H1 (cell line): Measurements from ENCODE around the gene SPAG16. TPM values are rescaled to one million over a fixed set of nuclear protein-coding genes. Genes with fewer than 3 reads are reported as not detected.

Experiments used
- CTCF ChIA-PET: fragments of 300-600 bp; sonication (Branson Sonifier 250); formaldehyde crosslinking; loops from one replicate; lab custom pipeline; 2021; ENCODE audit not compliant: partially characterized antibody; lab: Charles Lee
- POLR2A ChIA-PET: fragments of 300-600 bp; sonication (Branson Sonifier 250); formaldehyde crosslinking; loops from one replicate; lab custom pipeline; 2021; ENCODE audit warnings: inconsistent platforms; ENCODE audit not compliant: partially characterized antibody; lab: Charles Lee
- DNase-seq, 2 experiments: peaks; one replicate each; pipeline versions ENCODE4 v3.0.0 to v3.0.0-alpha.2; 2010 to 2022; ENCODE audit warnings: low spot score in 2 of 2, low read depth in 1 of 2, mixed read lengths in 1 of 2
- FAIRE-seq: peaks from 2 replicates; lab custom pipeline; 2011; peaks lifted over from hg19 to GRCh38; lab: Jason Lieb, UNC
- H2AFZ ChIP-seq: 2 replicates; pipeline ENCODE4 v1.8.1; 2012; ENCODE audit warnings: low read length, inconsistent platforms
- H2AK5ac ChIP-seq: 2 replicates; pipeline ENCODE4 v1.6.1; 2013; ENCODE audit warnings: low read depth, low read length
- H2BK120ac ChIP-seq: replicated peaks from 2 replicates; pipeline ENCODE3; 2013; ENCODE audit warnings: low read depth, low read length, inconsistent platforms
- H2BK12ac ChIP-seq: 2 replicates; pipeline ENCODE4 v1.6.1; 2013; ENCODE audit warnings: low read depth, low read length
- H2BK15ac ChIP-seq: 2 replicates; pipeline ENCODE4 v1.6.1; 2013; ENCODE audit warnings: low read length
- H2BK20ac ChIP-seq: 2 replicates; pipeline ENCODE4 v1.6.1; 2013; ENCODE audit warnings: low read length
- H2BK5ac ChIP-seq: 2 replicates; pipeline ENCODE4 v1.6.1; 2013; ENCODE audit warnings: low read depth, low read length
- H3K14ac ChIP-seq: 2 replicates; pipeline ENCODE4 v1.6.1; 2013; ENCODE audit warnings: inconsistent platforms; ENCODE audit not compliant: insufficient read length
- H3K18ac ChIP-seq: 2 replicates; pipeline ENCODE4 v1.6.1; 2013; ENCODE audit warnings: low read length; ENCODE audit errors: extremely low read depth
- H3K23ac ChIP-seq: 2 replicates; pipeline ENCODE4 v1.6.1; 2013; ENCODE audit warnings: inconsistent platforms; ENCODE audit not compliant: insufficient read length
- H3K23me2 ChIP-seq: 2 replicates; pipeline ENCODE4 v1.6.1; 2013; ENCODE audit warnings: low read depth, low read length
- H3K27ac ChIP-seq: 2 replicates; pipeline ENCODE4 v1.6.1; 2011; ENCODE audit warnings: low read depth, low read length, inconsistent platforms
- H3K27me3 ChIP-seq, 4 experiments: replicated peaks in 1 of 4; 1 replicate in 1 of 4; 2 replicates in 3 of 4; pipeline versions ENCODE4 v1.6.1 to v1.8.1; 2011 to 2013; ENCODE audit warnings: low read length in 3 of 4, mild to moderate bottlenecking in 3 of 4, inconsistent platforms in 2 of 4, mixed read lengths in 2 of 4, moderate library complexity in 1 of 4; ENCODE audit not compliant: control insufficient read depth in 3 of 4, insufficient read depth in 3 of 4; ENCODE audit errors: extremely low read depth in 1 of 4
- H3K36me3 ChIP-seq, 4 experiments: 2 replicates each; pipeline versions ENCODE4 v1.6.1 to v1.8.1; 2011 to 2013; ENCODE audit warnings: mild to moderate bottlenecking in 4 of 4, low read length in 3 of 4, moderate library complexity in 2 of 4, control low read depth in 1 of 4, inconsistent platforms in 1 of 4; ENCODE audit not compliant: insufficient read depth in 4 of 4, control insufficient read depth in 2 of 4
- H3K4ac ChIP-seq: replicated peaks from 2 replicates; pipeline ENCODE3; 2013; ENCODE audit warnings: low read length, low read depth, mixed read lengths, inconsistent platforms; ENCODE audit not compliant: insufficient read length
- H3K4me1 ChIP-seq, 4 experiments: replicated peaks in 1 of 4; 1 replicate in 1 of 4; 2 replicates in 3 of 4; pipeline versions ENCODE4 v1.6.1 to v1.8.1; 2011 to 2013; ENCODE audit warnings: low read length in 3 of 4, inconsistent platforms in 2 of 4, mixed read lengths in 1 of 4; ENCODE audit not compliant: insufficient read depth in 4 of 4, control insufficient read depth in 3 of 4
- H3K4me2 ChIP-seq, 2 experiments: 2 replicates each; pipeline versions ENCODE4 v1.6.1 to v1.8.1; 2011 to 2013; ENCODE audit warnings: low read depth in 2 of 2, low read length in 2 of 2, control low read depth in 1 of 2, inconsistent platforms in 1 of 2, mild to moderate bottlenecking in 1 of 2; ENCODE audit not compliant: insufficient read depth in 1 of 2
- H3K4me3 ChIP-seq, 4 experiments: fragments of 200-600, 300-600 bp in 1 of 4; sonication (generic), shearing (Covaris generic), sonication (Bioruptor Twin) in 1 of 4; 2 replicates each; pipeline versions ENCODE4 v1.5.1 to v1.8.1; 2011 to 2016; ENCODE audit warnings: low read length in 4 of 4, low read depth in 3 of 4, control low read depth in 2 of 4, inconsistent platforms in 2 of 4, mild to moderate bottlenecking in 2 of 4, mixed read lengths in 1 of 4, moderate library complexity in 1 of 4; ENCODE audit not compliant: insufficient read depth in 2 of 4; ENCODE audit errors: extremely low read depth in 1 of 4
- H3K56ac ChIP-seq: replicated peaks from 2 replicates; pipeline ENCODE3; 2013; ENCODE audit warnings: low read depth, mild to moderate bottlenecking, mixed read lengths, low read length, inconsistent platforms; ENCODE audit not compliant: insufficient read length
- H3K79me1 ChIP-seq: 2 replicates; pipeline ENCODE4 v1.6.1; 2013; ENCODE audit warnings: low read depth, low read length, control low read depth
- H3K79me2 ChIP-seq, 2 experiments: 2 replicates each; pipeline versions ENCODE4 v1.6.1 to v1.8.1; 2012 to 2013; ENCODE audit warnings: low read length in 2 of 2, mild to moderate bottlenecking in 2 of 2, inconsistent platforms in 1 of 2; ENCODE audit not compliant: insufficient read depth in 2 of 2, control insufficient read depth in 1 of 2
- H3K9ac ChIP-seq, 4 experiments: replicated peaks in 1 of 4; 1 replicate in 1 of 4; 2 replicates in 3 of 4; pipeline versions ENCODE4 v1.6.1 to v1.8.1; 2011 to 2013; ENCODE audit warnings: low read depth in 3 of 4, low read length in 3 of 4, control low read depth in 2 of 4, mild to moderate bottlenecking in 2 of 4, moderate library complexity in 2 of 4, inconsistent platforms in 1 of 4; ENCODE audit errors: extremely low read depth in 1 of 4
- H3K9me3 ChIP-seq, 2 experiments: 2 replicates each; pipeline versions ENCODE4 v1.6.1 to v1.8.1; 2012 to 2013; ENCODE audit warnings: mild to moderate bottlenecking in 2 of 2, moderate library complexity in 2 of 2, control low read depth in 1 of 2, inconsistent platforms in 1 of 2, low read depth in 1 of 2, low read length in 1 of 2, mixed read lengths in 1 of 2; ENCODE audit not compliant: insufficient read depth in 2 of 2
- H4K20me1 ChIP-seq, 2 experiments: replicated peaks in 1 of 2; 2 replicates each; pipeline versions ENCODE3 to v1.8.1; 2011 to 2013; ENCODE audit warnings: inconsistent platforms in 2 of 2, low read length in 2 of 2, mild to moderate bottlenecking in 1 of 2; ENCODE audit not compliant: insufficient read depth in 2 of 2, control insufficient read depth in 1 of 2
- H4K5ac ChIP-seq: 2 replicates; pipeline ENCODE4 v1.6.1; 2013; ENCODE audit warnings: low read length, low read depth, mixed read lengths, inconsistent platforms; ENCODE audit not compliant: insufficient read length
- H4K8ac ChIP-seq: 2 replicates; pipeline ENCODE4 v1.8.0; 2013; ENCODE audit warnings: mild to moderate bottlenecking, moderate library complexity, low read length, inconsistent platforms; ENCODE audit not compliant: insufficient read depth; ENCODE audit errors: extremely low read depth
- H4K91ac ChIP-seq: replicated peaks from 2 replicates; pipeline ENCODE3; 2013; ENCODE audit warnings: low read length, mixed read lengths, inconsistent platforms; ENCODE audit not compliant: insufficient read length
- BACH1 ChIP-seq: IDR thresholded peaks from 2 replicates; pipeline ENCODE4 v1.6.1; 2012; ENCODE audit warnings: low read length, improper control_type of control experiment
- CREB1 ChIP-seq: IDR thresholded peaks from 2 replicates; pipeline ENCODE4 v1.6.1; 2012; ENCODE audit warnings: inconsistent platforms
- E2F6 ChIP-seq: IDR thresholded peaks from 2 replicates; pipeline ENCODE4 v1.6.1; 2012; ENCODE audit warnings: inconsistent platforms
- GABPA ChIP-seq: IDR thresholded peaks from 2 replicates; pipeline ENCODE4 v1.6.1; 2011; ENCODE audit warnings: mild to moderate bottlenecking, low read length, moderate library complexity, borderline replicate concordance; ENCODE audit not compliant: insufficient read depth
- HDAC2 ChIP-seq, 2 experiments: fragments of 300-600 bp in 1 of 2; sonication (generic) in 1 of 2; IDR thresholded peaks; 2 replicates each; pipeline ENCODE4 v1.6.1; 2011 to 2012; ENCODE audit warnings: low read depth in 2 of 2, low read length in 2 of 2, mild to moderate bottlenecking in 2 of 2, moderate library complexity in 2 of 2, borderline replicate concordance in 1 of 2, inconsistent platforms in 1 of 2
- JUND ChIP-seq: IDR thresholded peaks from 2 replicates; pipeline ENCODE4 v1.6.1; 2011; ENCODE audit warnings: mild to moderate bottlenecking, improper control_type of control experiment, low read length
- MAFK ChIP-seq: IDR thresholded peaks from 2 replicates; pipeline ENCODE4 v1.6.1; 2012; ENCODE audit warnings: low read depth, mild to moderate bottlenecking, improper control_type of control experiment, low read length
- RBBP5 ChIP-seq: IDR thresholded peaks from 2 replicates; pipeline ENCODE4 v1.7.1; 2012; ENCODE audit warnings: low read depth, mild to moderate bottlenecking, inconsistent platforms, low read length, moderate library complexity, borderline replicate concordance
- RXRA ChIP-seq: IDR thresholded peaks from 2 replicates; pipeline ENCODE4 v1.6.1; 2011; ENCODE audit warnings: low read depth, mild to moderate bottlenecking, low read length, moderate library complexity; ENCODE audit not compliant: insufficient read depth
- TCF12 ChIP-seq: IDR thresholded peaks from 2 replicates; pipeline ENCODE4 v1.6.1; 2011; ENCODE audit warnings: low read depth, mild to moderate bottlenecking, low read length
- WGBS, 2 experiments: shearing (Covaris generic) in 1 of 2; methylation state at CpG; one replicate each; pipeline versions ENCODE4 v1.1.6 to v1.1.7; 2013 to 2015; ENCODE audit warnings: low lambda C conversion rate in 2 of 2, mixed read lengths in 2 of 2, inconsistent platforms in 1 of 2, low coverage in 1 of 2, missing lambda C conversion rate in 1 of 2; ENCODE audit not compliant: insufficient replicate concordance in 2 of 2, insufficient coverage in 1 of 2, insufficient read length in 1 of 2; ENCODE audit errors: extremely low coverage in 1 of 2, missing lambda C conversion rate in 1 of 2; 5-methylcytosine and 5-hydroxymethylcytosine counted together
- polyA plus RNA-seq, 7 experiments: library from polyadenylated mRNA; depleted of rRNA in 3 of 7; stranded (reverse) in 5 of 7; unstranded in 2 of 7; fragments of >200 nt in 5 of 7; fragments of 200-250 nt in 2 of 7; gene quantifications; 1 replicate in 5 of 7; 2 replicates in 1 of 7; 4 replicates in 1 of 7; pipeline versions ENCODE4 v1.2.1 to v1.2.3, GENCODE V29; 2011 to 2013; ENCODE audit warnings: missing spikeins in 2 of 7, mixed read lengths in 2 of 7
- total RNA-seq: library from RNA; stranded (reverse); fragmentation: NEBNext Ultra II Directional; extraction: Animal tissue kit (Norgen Biotek cat#: 25700); gene quantifications from 2 replicates; pipeline ENCODE4 v1.2.1, GENCODE V29; 2021

The SPAG16 gene
- total and polyA plus RNA-seq, 2 of the 8 experiments (the other 6 are each of a cell fraction or from before 2014, with no cell fraction given): 6.0 to 14.9 TPM

DNA sequence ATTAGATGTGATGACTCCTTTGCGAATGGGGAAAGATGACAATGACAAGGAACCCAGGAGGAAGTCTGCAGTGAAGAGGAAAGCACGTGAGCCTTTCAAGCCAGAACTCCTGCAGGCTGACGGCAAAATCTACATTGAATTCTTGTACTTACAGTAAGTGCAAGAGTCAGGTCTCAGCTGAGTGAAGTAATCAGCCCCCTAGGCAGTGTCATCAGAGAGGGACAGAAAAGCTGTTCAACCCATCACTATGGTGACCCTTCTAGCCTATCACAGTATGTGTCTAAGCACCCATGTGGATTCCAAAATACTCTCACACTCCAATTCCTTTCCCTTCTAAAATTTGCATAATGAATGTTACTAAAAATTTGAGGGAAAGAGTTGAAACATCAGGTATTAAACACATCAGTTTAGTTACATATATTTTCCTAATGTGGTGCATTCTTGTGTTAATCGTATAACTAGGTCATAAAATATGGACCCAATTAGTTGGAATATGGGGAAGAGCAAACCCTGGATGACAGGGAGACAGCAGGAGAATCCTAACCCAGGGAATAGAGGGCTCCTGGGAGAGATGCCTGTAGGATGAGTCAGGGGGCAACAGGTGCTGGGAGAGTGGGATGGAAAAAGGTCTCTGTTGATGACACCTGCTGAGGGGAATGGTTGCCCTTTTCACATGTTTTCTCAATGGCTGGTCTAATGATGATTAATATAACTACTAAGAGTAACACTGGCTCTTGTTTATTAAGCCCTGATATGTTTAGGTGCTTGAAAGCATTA is 1166.0 kb downstream of the SPAG16 start:
- Histone ChIP-seq H4K5ac (no peak overlapping the region), H3K79me2 (no peaks in the 10 kb centered on the region), H2BK5ac (no peak overlapping the region), H4K8ac (no peak overlapping the region), H3K4me3 (no peak overlapping the region), H3K14ac (no peak overlapping the region), H3K4me2 (no peak overlapping the region), H2BK120ac (no peak overlapping the region), H3K23ac (no peak overlapping the region), H3K56ac (no peak overlapping the region), H3K4me1 (no peaks in the 10 kb centered on the region; a peak in 1 of 7 replicates), H2BK15ac (no peak overlapping the region), H3K23me2 (no peaks in the 10 kb centered on the region), H2BK12ac (no peak overlapping the region), H2AK5ac (no peak overlapping the region), H3K9me3 (no peaks in the 10 kb centered on the region), H3K27ac (no peak overlapping the region), H3K36me3 (no peaks in the 10 kb centered on the region), H3K27me3 (no peaks in the 10 kb centered on the region), H3K79me1 (no peaks in the 10 kb centered on the region), H3K4ac (no peak overlapping the region), H3K18ac (no peak overlapping the region), H3K9ac (no peak overlapping the region), H4K91ac (no peak overlapping the region), H2BK20ac (no peak overlapping the region), H2AFZ (no peak overlapping the region), H4K20me1 (no peaks in the 10 kb centered on the region)
- CTCF ChIA-PET: no interaction called here
- DNase-seq (no peak), FAIRE-seq (no peak)
- WGBS, 2 experiments: 84% methylated on average over 4 of the region's 4 CpGs; no CpG with 5 or more reads in 1 of the 2 experiments
- POLR2A ChIA-PET: no interaction called here
- no peak for TF ChIP-seq GABPA
- 0 out of 2 replicates have a peak, but pooled peaks have one; percentile 47 for TF ChIP-seq TCF12
- no peak for TF ChIP-seq BACH1
- peak; percentile 82 for TF ChIP-seq CREB1
- TF ChIP-seq RBBP5: no peak
- TF ChIP-seq E2F6: no peak
- TF ChIP-seq MAFK: no peak
- peak; percentile 76; the same call in 1 of the 2 replicates for TF ChIP-seq JUND
- no peak for TF ChIP-seq RXRA
- TF ChIP-seq HDAC2 (IDR thresholded peaks at IDR 0.05; ENCODE audit: borderline replicate concordance in 1 of 2, low read depth in 2 of 2, low read length in 2 of 2): no peak
